ENCODE results near the gene ARF4. TPM values are rescaled to one million over a fixed set of nuclear protein-coding genes. Genes with fewer than 3 reads are reported as not detected.

ARF4 gene
- total RNA-seq, 1 donor from 2014 or later: 471 TPM

- no peak for TF ChIP-seq CTCF (IDR thresholded peaks at IDR 0.05; ENCODE audit: insufficient read depth, low read depth, low read length)
- TF ChIP-seq EZH2 (IDR thresholded peaks at IDR 0.05; ENCODE audit: insufficient read depth, low read length): no peak
- FAIRE-seq (no peak), DNase-seq (ENCODE audit: low read depth) (no peak)
- no peaks in the 10 kb centered on the region for H3K79me2 ChIP-seq (ENCODE audit: insufficient read depth, low read length)
- H3K27ac ChIP-seq (ENCODE audit: low read depth, low read length): no peak overlapping the region
- no peaks in the 10 kb centered on the region for H3K27me3 ChIP-seq (ENCODE audit: insufficient read depth, low read length)
- no peak overlapping the region for H3K4me2 ChIP-seq (ENCODE audit: low read length)
- H3K27me3 Mint-ChIP-seq (ENCODE audit: low read depth, unreplicated experiment): no peaks in the 10 kb centered on the region
- no peak overlapping the region for H3K27ac Mint-ChIP-seq (ENCODE audit: unreplicated experiment)
- no peak overlapping the region for H2AFZ ChIP-seq (ENCODE audit: low read depth, low read length)
- H3K9ac ChIP-seq (ENCODE audit: low read length): no peak overlapping the region
- H3K4me1 Mint-ChIP-seq (ENCODE audit: low read depth, unreplicated experiment): no peaks in the 10 kb centered on the region
- peaks cover 28% of the 10 kb centered on the region for H3K9me3 Mint-ChIP-seq (ENCODE audit: unreplicated experiment)
- H4K20me1 ChIP-seq (ENCODE audit: insufficient read depth, low read length): no peaks in the 10 kb centered on the region
- no peaks in the 10 kb centered on the region for H3K9me3 ChIP-seq (ENCODE audit: insufficient read depth, low read depth, low read length)
- no peaks in the 10 kb centered on the region for H3K36me3 ChIP-seq (ENCODE audit: insufficient read depth, low read length)
- no peak overlapping the region for H3K4me3 ChIP-seq (ENCODE audit: insufficient read depth, low read depth, low read length)
- H3K4me1 ChIP-seq (ENCODE audit: insufficient read depth, low read length): no peaks in the 10 kb centered on the region
- H3K36me3 Mint-ChIP-seq (ENCODE audit: low read depth, unreplicated experiment): peaks cover 24% of the 10 kb centered on the region
- H3K4me3 Mint-ChIP-seq (ENCODE audit: unreplicated experiment): no peak overlapping the region
Observed at GRCh38 chr3:57605683-57606082, 8.5 kb upstream of the ARF4 start.

- Mint-ChIP-seq H3K36me3 (ENCODE audit: low read depth, unreplicated experiment) (peaks cover 21% of the 10 kb centered on the region), H3K27ac (ENCODE audit: unreplicated experiment) (no peak overlapping the region), H3K9me3 (ENCODE audit: unreplicated experiment) (peaks cover 21% of the 10 kb centered on the region), H3K4me3 (ENCODE audit: unreplicated experiment) (no peak overlapping the region), H3K27me3 (ENCODE audit: low read depth, unreplicated experiment) (no peaks in the 10 kb centered on the region), H3K4me1 (ENCODE audit: low read depth, unreplicated experiment) (no peaks in the 10 kb centered on the region)
- no peaks in the 10 kb centered on the region for H3K36me3 ChIP-seq (ENCODE audit: insufficient read depth, low read length)
- DNase-seq (ENCODE audit: low read depth) (no peak), FAIRE-seq (no peak)
- H3K9ac ChIP-seq (ENCODE audit: low read length): no peak overlapping the region
- no peaks in the 10 kb centered on the region for H3K27me3 ChIP-seq (ENCODE audit: insufficient read depth, low read length)
- H3K4me2 ChIP-seq (ENCODE audit: low read length): no peak overlapping the region
- no peak overlapping the region for H3K4me3 ChIP-seq (ENCODE audit: insufficient read depth, low read depth, low read length)
- H2AFZ ChIP-seq (ENCODE audit: low read depth, low read length): no peak overlapping the region
- no peak for TF ChIP-seq EZH2 (IDR thresholded peaks at IDR 0.05; ENCODE audit: insufficient read depth, low read length)
- TF ChIP-seq CTCF (IDR thresholded peaks at IDR 0.05; ENCODE audit: insufficient read depth, low read depth, low read length): no peak
- no peaks in the 10 kb centered on the region for H4K20me1 ChIP-seq (ENCODE audit: insufficient read depth, low read length)
- H3K4me1 ChIP-seq (ENCODE audit: insufficient read depth, low read length): no peaks in the 10 kb centered on the region
- H3K27ac ChIP-seq (ENCODE audit: low read depth, low read length): no peak overlapping the region
- no peaks in the 10 kb centered on the region for H3K9me3 ChIP-seq (ENCODE audit: insufficient read depth, low read depth, low read length)
- H3K79me2 ChIP-seq (ENCODE audit: insufficient read depth, low read length): no peaks in the 10 kb centered on the region
Observed at GRCh38 chr3:57604971-57605370, 7.8 kb upstream of the ARF4 start.

GRCh38 chr3:57600195-57600594 lies 3.1 kb upstream of the ARF4 start:
- H3K4me1 Mint-ChIP-seq (ENCODE audit: low read depth, unreplicated experiment): peaks cover 5% of the 10 kb centered on the region
- H3K27ac ChIP-seq (ENCODE audit: low read depth, low read length): no peak overlapping the region
- no peak for DNase-seq (ENCODE audit: low read depth)
- H3K4me3 ChIP-seq (ENCODE audit: insufficient read depth, low read depth, low read length): no peak overlapping the region
- H2AFZ ChIP-seq (ENCODE audit: low read depth, low read length): no peak overlapping the region
- H4K20me1 ChIP-seq (ENCODE audit: insufficient read depth, low read length): peaks cover 15% of the 10 kb centered on the region
- H3K9ac ChIP-seq (ENCODE audit: low read length): no peak overlapping the region
- no peaks in the 10 kb centered on the region for H3K9me3 Mint-ChIP-seq (ENCODE audit: unreplicated experiment)
- peaks cover under 1% of the 10 kb centered on the region for H3K36me3 ChIP-seq (ENCODE audit: insufficient read depth, low read length)
- H3K36me3 Mint-ChIP-seq (ENCODE audit: low read depth, unreplicated experiment): no peaks in the 10 kb centered on the region
- H3K9me3 ChIP-seq (ENCODE audit: insufficient read depth, low read depth, low read length): no peaks in the 10 kb centered on the region
- no peak for FAIRE-seq
- H3K27me3 ChIP-seq (ENCODE audit: insufficient read depth, low read length): no peaks in the 10 kb centered on the region
- H3K79me2 ChIP-seq (ENCODE audit: insufficient read depth, low read length): peaks cover 29% of the 10 kb centered on the region
- H3K4me1 ChIP-seq (ENCODE audit: insufficient read depth, low read length): peaks cover 8% of the 10 kb centered on the region
- H3K27me3 Mint-ChIP-seq (ENCODE audit: low read depth, unreplicated experiment): no peaks in the 10 kb centered on the region
- H3K4me2 ChIP-seq (ENCODE audit: low read length): no peak overlapping the region
- TF ChIP-seq EZH2 (IDR thresholded peaks at IDR 0.05; ENCODE audit: insufficient read depth, low read length): no peak
- TF ChIP-seq CTCF (IDR thresholded peaks at IDR 0.05; ENCODE audit: insufficient read depth, low read depth, low read length): no peak
- no peak overlapping the region for H3K4me3 Mint-ChIP-seq (ENCODE audit: unreplicated experiment)
- H3K27ac Mint-ChIP-seq (ENCODE audit: unreplicated experiment): no peak overlapping the region
